ENCODE data around the gene MINPP1. TPM values are rescaled to one million over a fixed set of nuclear protein-coding genes. Genes with fewer than 3 reads are reported as not detected.

MINPP1 gene
- total RNA-seq, 3 donors from 2014 or later (not counting 1 experiment from before 2014, with no cell fraction given): 3.6 to 5.8 (median 5.4) TPM

GRCh38 chr10:87560495-87561129 lies 55.9 kb downstream of the MINPP1 start:
- peaks cover 9% of the 10 kb centered on the region for H3K9me3 ChIP-seq (ENCODE audit: control insufficient read depth, insufficient read depth, low read length)
- 86% methylated on average over 3 of the region's 5 CpGs for WGBS (ENCODE audit: insufficient coverage)
- Mint-ChIP-seq H3K9me3 (peaks cover 4% of the 10 kb centered on the region in 2 donors), H3K4me3 (no peak overlapping the region), H3K36me3 (peaks cover 16% of the 10 kb centered on the region), H3K4me1 (no peaks in the 10 kb centered on the region), H3K27me3 (ENCODE audit: low read depth in 2 of 2) (peaks cover 5 to 16% of the 10 kb centered on the region in 2 donors), H3K27ac (no peak overlapping the region)
- TF ChIP-seq CTCF (IDR thresholded peaks at IDR 0.05): no peak
- H3K36me3 ChIP-seq (ENCODE audit: control insufficient read depth, insufficient read depth, low read length): no peaks in the 10 kb centered on the region
- H3K27ac ChIP-seq (ENCODE audit: low read length): no peak overlapping the region
- no peak overlapping the region for H3K4me3 ChIP-seq (ENCODE audit: low read length)
- no peaks in the 10 kb centered on the region for H3K4me1 ChIP-seq (ENCODE audit: control insufficient read depth, insufficient read depth, low read length)
- no peak for DNase-seq
- no peak for ATAC-seq
- H3K27me3 ChIP-seq (ENCODE audit: control insufficient read depth, insufficient read depth, low read length): no peaks in the 10 kb centered on the region
- intact Hi-C loops (cut with micrococcal nuclease): no loop called here

- no peak for DNase-seq
- intact Hi-C loops (cut with micrococcal nuclease): no loop called here
- 98% methylated on average over 8 of the region's 9 CpGs for WGBS (ENCODE audit: insufficient coverage)
- H3K4me3 Mint-ChIP-seq: no peak overlapping the region
- H3K4me3 ChIP-seq (ENCODE audit: low read length): no peak overlapping the region
- no peaks in the 10 kb centered on the region for H3K4me1 ChIP-seq (ENCODE audit: control insufficient read depth, insufficient read depth, low read length)
- H3K27ac Mint-ChIP-seq: no peak overlapping the region
- H3K36me3 Mint-ChIP-seq: peaks cover 18% of the 10 kb centered on the region
- H3K4me1 Mint-ChIP-seq: no peaks in the 10 kb centered on the region
- no peak for ATAC-seq
- peaks cover 6% of the 10 kb centered on the region in 2 donors for H3K9me3 Mint-ChIP-seq
- H3K27ac ChIP-seq (ENCODE audit: low read length): no peak overlapping the region
- H3K36me3 ChIP-seq (ENCODE audit: control insufficient read depth, insufficient read depth, low read length): no peaks in the 10 kb centered on the region
- no peak for TF ChIP-seq CTCF (IDR thresholded peaks at IDR 0.05)
- peaks cover 11 to 26% of the 10 kb centered on the region in 2 donors for H3K27me3 Mint-ChIP-seq (ENCODE audit: low read depth in 2 of 2)
- H3K27me3 ChIP-seq (ENCODE audit: control insufficient read depth, insufficient read depth, low read length): no peaks in the 10 kb centered on the region
- peaks cover 9% of the 10 kb centered on the region for H3K9me3 ChIP-seq (ENCODE audit: control insufficient read depth, insufficient read depth, low read length)
Measured at GRCh38 chr10:87562750-87563149, 58.1 kb downstream of the MINPP1 start.

- H3K27ac ChIP-seq (ENCODE audit: low read length): no peak overlapping the region
- H3K9me3 ChIP-seq (ENCODE audit: control insufficient read depth, insufficient read depth, low read length): peaks cover 9% of the 10 kb centered on the region
- DNase-seq (no peak), ATAC-seq (no peak)
- TF ChIP-seq CTCF (IDR thresholded peaks at IDR 0.05): no peak
- Mint-ChIP-seq H3K27me3 (ENCODE audit: low read depth in 2 of 2) (peaks cover 14 to 26% of the 10 kb centered on the region in 2 donors), H3K4me3 (no peak overlapping the region), H3K9me3 (peaks cover 6% of the 10 kb centered on the region in 2 donors), H3K27ac (no peak overlapping the region), H3K4me1 (no peaks in the 10 kb centered on the region), H3K36me3 (peaks cover 18% of the 10 kb centered on the region)
- H3K27me3 ChIP-seq (ENCODE audit: control insufficient read depth, insufficient read depth, low read length): no peaks in the 10 kb centered on the region
- H3K4me1 ChIP-seq (ENCODE audit: control insufficient read depth, insufficient read depth, low read length): no peaks in the 10 kb centered on the region
- H3K4me3 ChIP-seq (ENCODE audit: low read length): no peak overlapping the region
- no peaks in the 10 kb centered on the region for H3K36me3 ChIP-seq (ENCODE audit: control insufficient read depth, insufficient read depth, low read length)
- intact Hi-C loops (cut with micrococcal nuclease): no loop called here
Measured at GRCh38 chr10:87565010-87565409, 60.3 kb downstream of the MINPP1 start.

GRCh38 chr10:87575851-87576250 lies 71.2 kb downstream of the MINPP1 start:
- no peak for TF ChIP-seq CTCF (IDR thresholded peaks at IDR 0.05)
- Mint-ChIP-seq H3K4me3 (no peak overlapping the region), H3K4me1 (no peaks in the 10 kb centered on the region), H3K27me3 (ENCODE audit: low read depth in 2 of 2) (peaks cover 18 to 42% of the 10 kb centered on the region in 2 donors), H3K9me3 (no peaks in the 10 kb centered on the region), H3K27ac (no peak overlapping the region), H3K36me3 (no peaks in the 10 kb centered on the region)
- DNase-seq: no peak
- Histone ChIP-seq H3K27me3 (ENCODE audit: control insufficient read depth, insufficient read depth, low read length) (peaks cover 7% of the 10 kb centered on the region), H3K4me1 (ENCODE audit: control insufficient read depth, insufficient read depth, low read length) (no peaks in the 10 kb centered on the region), H3K9me3 (ENCODE audit: control insufficient read depth, insufficient read depth, low read length) (no peaks in the 10 kb centered on the region), H3K4me3 (ENCODE audit: low read length) (no peak overlapping the region), H3K27ac (ENCODE audit: low read length) (no peak overlapping the region), H3K36me3 (ENCODE audit: control insufficient read depth, insufficient read depth, low read length) (no peaks in the 10 kb centered on the region)
- intact Hi-C loops (cut with micrococcal nuclease): no loop called here
- no peak for ATAC-seq
- 100% methylated on average over 2 of the region's 3 CpGs for WGBS (ENCODE audit: insufficient coverage)

All from natural killer cell (primary cell).